SK-N-SH treated with all-trans-retinoic acid at 6 μM for 48 hours (cell line): ENCODE measurements around the gene KIAA0513.

Experiments
- ATAC-seq: fragments of 200-7000 bp; cut with Tn5 transposase; 3 replicates; pipeline ENCODE4 v1.9.1; 2020; ENCODE audit warnings: mild to moderate bottlenecking, moderate library complexity
- ARNTL ChIP-seq: fragments of 450-650 bp; formaldehyde crosslinking; IDR thresholded peaks from 2 replicates; pipeline ENCODE4 v1.5.0; 2020; ENCODE audit warnings: low read depth, mild to moderate bottlenecking, moderate library complexity, borderline replicate concordance
- BACH2 ChIP-seq: fragments of 250-450 bp; sonication (Bioruptor Pico); IDR thresholded peaks from 2 replicates; pipeline ENCODE4 v1.9.0; 2021; ENCODE audit warnings: mild to moderate bottlenecking, borderline replicate concordance
- CSDC2 ChIP-seq: fragments of 250-450 bp; sonication (Bioruptor Pico); IDR thresholded peaks from 2 replicates; pipeline ENCODE4 v1.5.0; 2020; ENCODE audit warnings: mild to moderate bottlenecking, moderate library complexity
- ESRRG ChIP-seq: fragments of 250-450 bp; sonication (Bioruptor Pico); IDR thresholded peaks from 2 replicates; pipeline ENCODE4 v1.6.1; 2021; ENCODE audit warnings: mild to moderate bottlenecking
- GLIS3 ChIP-seq: fragments of 250-450 bp; sonication (Bioruptor Pico); IDR thresholded peaks from 2 replicates; pipeline ENCODE4 v1.5.0; 2020; ENCODE audit warnings: mild to moderate bottlenecking, moderate library complexity
- OSR1 ChIP-seq: fragments of 250-450 bp; sonication (Bioruptor Pico); IDR thresholded peaks from 2 replicates; pipeline ENCODE4 v1.8.0; 2022; ENCODE audit warnings: moderate library complexity, mild to moderate bottlenecking, inconsistent platforms
- PATZ1 ChIP-seq: fragments of 250-450 bp; sonication (Bioruptor Pico); IDR thresholded peaks from 2 replicates; pipeline ENCODE4 v1.8.0; 2020; ENCODE audit warnings: mild to moderate bottlenecking, moderate library complexity, borderline replicate concordance
- POU6F1 ChIP-seq: fragments of 250-450 bp; sonication (Bioruptor Pico); IDR thresholded peaks from 2 replicates; pipeline ENCODE4 v1.8.0; 2021; ENCODE audit warnings: low read depth, mild to moderate bottlenecking, moderate library complexity, borderline replicate concordance
- PPARA ChIP-seq: fragments of 250-450 bp; sonication (Bioruptor Pico); IDR thresholded peaks from 2 replicates; pipeline ENCODE4 v1.5.0; 2020; ENCODE audit warnings: mild to moderate bottlenecking, borderline replicate concordance
- RARB ChIP-seq: fragments of 250-450 bp; sonication (Bioruptor Pico); IDR thresholded peaks from 2 replicates; pipeline ENCODE4 v1.8.0; 2021; ENCODE audit warnings: mild to moderate bottlenecking, moderate library complexity
- TCF4 ChIP-seq: fragments of 250-450 bp; sonication (Bioruptor Pico); IDR thresholded peaks from 2 replicates; pipeline ENCODE4 v1.8.0; 2021; ENCODE audit warnings: mild to moderate bottlenecking, moderate library complexity, borderline replicate concordance
- TOX ChIP-seq: fragments of 250-450 bp; sonication (Bioruptor Pico); IDR thresholded peaks from 2 replicates; pipeline ENCODE4 v1.8.0; 2021; ENCODE audit warnings: mild to moderate bottlenecking, moderate library complexity, borderline replicate concordance
- TSHZ2 ChIP-seq: fragments of 250-450 bp; sonication (Bioruptor Pico); IDR thresholded peaks from 2 replicates; pipeline ENCODE4 v1.5.0; 2020; ENCODE audit warnings: mild to moderate bottlenecking, moderate library complexity
- ZC3H10 ChIP-seq: fragments of 250-450 bp; sonication (Bioruptor Pico); IDR thresholded peaks from 2 replicates; pipeline ENCODE4 v1.5.1; 2021; ENCODE audit warnings: mild to moderate bottlenecking, moderate library complexity
- ZFP3 ChIP-seq: fragments of 250-450 bp; sonication (Bioruptor Pico); IDR thresholded peaks from 2 replicates; pipeline ENCODE4 v1.5.0; 2020; ENCODE audit warnings: mild to moderate bottlenecking, moderate library complexity
- ZFP30 ChIP-seq: fragments of 450-650 bp; formaldehyde crosslinking; IDR thresholded peaks from 2 replicates; pipeline ENCODE4 v1.5.0; 2022; ENCODE audit warnings: mild to moderate bottlenecking, moderate library complexity
- ZNF565 ChIP-seq: fragments of 450-650 bp; formaldehyde crosslinking; conservative IDR thresholded peaks from 2 replicates; pipeline ENCODE4 v1.5.0; 2020; ENCODE audit warnings: low read depth, mild to moderate bottlenecking, moderate library complexity
- ZNF70 ChIP-seq: fragments of 450-650 bp; formaldehyde crosslinking; IDR thresholded peaks from 2 replicates; pipeline ENCODE4 v1.5.0; 2020; ENCODE audit warnings: mild to moderate bottlenecking, moderate library complexity
- ZNF8 ChIP-seq: fragments of 450-650 bp; formaldehyde crosslinking; IDR thresholded peaks from 2 replicates; pipeline ENCODE4 v1.5.0; 2020; ENCODE audit warnings: mild to moderate bottlenecking, moderate library complexity
- TF ChIP-seq, protein P1 (sequence below): fragments of 250-450 bp; sonication (Bioruptor Pico); IDR thresholded peaks from 2 replicates; pipeline ENCODE4 v1.5.1; 2021; ENCODE audit warnings: mild to moderate bottlenecking, moderate library complexity

The KIAA0513 gene

DNA sequence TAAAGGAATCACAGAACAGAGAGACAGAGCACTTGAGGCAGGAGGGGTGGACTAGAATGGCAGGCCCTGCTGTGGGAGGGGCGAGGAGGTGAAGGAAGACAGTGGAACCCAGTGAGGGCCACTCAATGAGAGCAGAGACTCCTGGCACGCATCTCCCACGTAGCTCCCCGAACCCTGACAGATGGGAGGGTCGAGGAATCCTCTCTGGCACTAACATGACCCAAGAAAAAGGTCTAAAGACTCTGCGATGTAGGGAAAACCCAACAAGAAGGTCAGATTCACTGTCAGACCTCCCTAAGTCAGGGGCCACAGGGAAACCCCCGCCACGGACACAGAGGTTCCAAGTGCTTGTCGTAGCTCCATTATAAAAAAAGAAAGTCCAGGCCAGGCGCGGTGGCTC, 31.2 kb upstream of the KIAA0513 start:
- TF ChIP-seq ZFP3 (CRISPR knock-in tag) (no peak), ZC3H10 (CRISPR knock-in tag) (no peak), ARNTL (no peak), TSHZ2 (CRISPR knock-in tag) (no peak), ZNF565 (CRISPR knock-in tag) (no peak), RARB (no peak), GLIS3 (CRISPR knock-in tag) (no peak), TCF4 (CRISPR knock-in tag) (no peak), ESRRG (no peak), OSR1 (CRISPR knock-in tag) (no peak), POU6F1 (CRISPR knock-in tag) (no peak), ZNF8 (no peak), CSDC2 (no peak), PATZ1 (CRISPR knock-in tag) (no peak), BACH2 (CRISPR knock-in tag) (no peak), PPARA (CRISPR knock-in tag) (no peak), ZFP30 (CRISPR knock-in tag) (no peak), TOX (CRISPR knock-in tag) (no peak), ZNF70 (CRISPR knock-in tag) (no peak)
- TF ChIP-seq, protein P1, sequence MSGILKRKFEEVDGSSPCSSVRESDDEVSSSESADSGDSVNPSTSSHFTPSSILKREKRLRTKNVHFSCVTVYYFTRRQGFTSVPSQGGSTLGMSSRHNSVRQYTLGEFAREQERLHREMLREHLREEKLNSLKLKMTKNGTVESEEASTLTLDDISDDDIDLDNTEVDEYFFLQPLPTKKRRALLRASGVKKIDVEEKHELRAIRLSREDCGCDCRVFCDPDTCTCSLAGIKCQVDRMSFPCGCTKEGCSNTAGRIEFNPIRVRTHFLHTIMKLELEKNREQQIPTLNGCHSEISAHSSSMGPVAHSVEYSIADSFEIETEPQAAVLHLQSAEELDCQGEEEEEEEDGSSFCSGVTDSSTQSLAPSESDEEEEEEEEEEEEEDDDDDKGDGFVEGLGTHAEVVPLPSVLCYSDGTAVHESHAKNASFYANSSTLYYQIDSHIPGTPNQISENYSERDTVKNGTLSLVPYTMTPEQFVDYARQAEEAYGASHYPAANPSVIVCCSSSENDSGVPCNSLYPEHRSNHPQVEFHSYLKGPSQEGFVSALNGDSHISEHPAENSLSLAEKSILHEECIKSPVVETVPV: no peak
- ATAC-seq: no peak

- no peak for ATAC-seq
Measured at GRCh38 chr16:84999200-84999599, 28.4 kb upstream of the KIAA0513 start.

More at GRCh38 chr16:84999200-84999599, 28.4 kb upstream of the KIAA0513 start:
- TF ChIP-seq ZNF8: no peak
- no peak for TF ChIP-seq TOX (CRISPR knock-in tag)
- no peak for TF ChIP-seq POU6F1 (CRISPR knock-in tag)
